IPS-18a (cell line): ENCODE data around the gene MARK3.

Experiments
- H3K27ac ChIP-seq: one replicate; pipeline ENCODE4 v1.5.1; 2013; ENCODE audit warnings: low read length
- H3K27me3 ChIP-seq: one replicate; pipeline ENCODE4 v1.6.1; 2013; ENCODE audit warnings: mild to moderate bottlenecking, low read length; ENCODE audit not compliant: control insufficient read depth, insufficient read depth
- H3K36me3 ChIP-seq: one replicate; pipeline ENCODE4 v1.6.1; 2013; ENCODE audit warnings: low read depth, low read length; ENCODE audit not compliant: control insufficient read depth
- H3K4me1 ChIP-seq: one replicate; pipeline ENCODE4 v1.6.1; 2013; ENCODE audit warnings: low read depth, low read length; ENCODE audit not compliant: control insufficient read depth
- H3K4me3 ChIP-seq: one replicate; pipeline ENCODE4 v1.5.1; 2013; ENCODE audit warnings: low read length
- H3K9ac ChIP-seq: one replicate; pipeline ENCODE4 v1.6.1; 2013; ENCODE audit warnings: mild to moderate bottlenecking, low read length, moderate library complexity
- H3K9me3 ChIP-seq: one replicate; pipeline ENCODE4 v1.6.1; 2013; ENCODE audit warnings: low read depth, low read length; ENCODE audit not compliant: control insufficient read depth

Gene MARK3

DNA sequence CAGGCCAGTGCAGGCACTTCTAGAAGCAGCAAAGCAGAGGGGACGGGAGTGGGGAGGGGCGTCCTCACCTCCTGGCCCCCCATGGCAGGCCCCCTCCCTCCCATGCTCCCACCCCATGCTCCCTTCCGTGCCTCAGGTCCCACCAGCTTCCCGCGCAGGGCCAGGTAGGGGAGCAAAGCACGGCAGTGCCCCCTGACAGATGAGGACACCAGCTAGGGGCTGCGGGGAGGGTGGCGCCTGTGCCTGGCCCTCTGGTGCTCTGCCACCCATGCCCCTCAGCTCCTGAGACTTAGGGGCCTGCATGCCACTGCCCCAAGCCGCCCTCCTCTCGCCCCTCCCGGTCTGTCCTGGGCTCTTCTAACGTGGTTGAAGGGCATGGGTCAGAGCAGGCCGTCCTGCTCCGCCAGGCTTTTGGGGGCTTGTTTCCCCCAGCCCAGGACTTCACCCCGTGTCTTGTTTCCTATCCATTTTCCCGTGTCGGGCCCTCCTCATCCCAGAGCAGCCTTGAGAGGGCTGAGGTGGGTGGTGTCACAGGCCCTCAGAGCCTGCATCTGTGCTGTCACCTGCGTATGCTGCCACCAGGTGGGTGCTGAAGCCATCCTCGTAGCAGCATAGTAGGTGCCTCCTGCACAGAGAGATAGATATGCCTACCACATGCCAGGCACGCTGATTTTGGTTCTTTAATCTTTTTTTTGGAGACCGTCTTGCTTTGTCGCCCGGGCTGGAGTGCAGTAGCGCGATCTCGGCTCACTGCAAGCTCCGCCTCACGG is 154.0 kb downstream of the MARK3 start:
- H3K9ac ChIP-seq = no peak overlapping the region
- H3K27me3 ChIP-seq = no peaks in the 10 kb centered on the region
- H3K4me3 ChIP-seq = no peak overlapping the region
- H3K27ac ChIP-seq = no peak overlapping the region
- peaks cover 29% of the 10 kb centered on the region for H3K4me1 ChIP-seq
- no peaks in the 10 kb centered on the region for H3K9me3 ChIP-seq
- peaks cover 3% of the 10 kb centered on the region for H3K36me3 ChIP-seq

DNA sequence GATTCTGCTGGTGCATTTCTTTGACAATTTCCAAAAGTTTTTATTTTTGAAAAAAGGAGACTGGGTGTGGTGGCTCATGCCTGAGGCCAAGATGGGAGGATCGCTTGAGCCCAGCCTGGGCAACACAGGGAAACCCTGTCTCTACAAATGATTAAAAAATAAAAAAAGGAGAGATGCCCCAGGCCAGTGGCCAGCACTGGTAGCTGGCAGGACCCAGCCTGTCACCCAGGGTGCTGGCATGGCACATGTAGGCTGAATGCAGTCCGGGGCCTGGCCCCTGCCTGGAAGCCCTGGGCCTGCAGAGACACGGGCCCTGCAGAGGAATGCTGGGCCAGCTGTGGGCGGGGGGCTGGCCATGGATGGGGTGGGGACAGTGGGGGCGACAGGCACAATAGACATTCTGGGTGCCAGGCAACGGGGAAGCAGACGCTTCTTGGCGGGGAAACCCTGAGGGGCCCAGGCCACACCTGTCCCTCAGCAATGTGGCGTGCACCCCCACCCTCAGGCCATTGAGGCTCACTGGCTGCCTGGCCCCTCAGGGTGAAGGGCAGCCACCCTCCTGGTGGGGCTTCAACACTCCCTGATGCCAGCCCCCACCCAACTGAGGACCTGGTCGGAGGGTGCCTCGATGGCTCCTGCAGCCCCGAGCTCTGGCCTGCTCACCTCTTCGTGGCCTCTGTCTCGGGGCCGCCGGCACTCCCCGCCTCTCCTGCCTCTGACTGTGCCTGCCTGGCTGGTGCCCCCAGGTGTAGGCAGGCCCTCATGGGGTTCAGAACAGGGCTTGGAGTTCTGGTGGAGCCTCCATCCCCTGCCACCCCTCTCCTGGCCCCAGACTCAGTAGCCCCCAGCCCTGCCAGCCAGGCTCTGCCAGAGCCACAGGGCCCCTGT is 155.8 kb downstream of the MARK3 start:
- Histone ChIP-seq H3K9me3 (no peaks in the 10 kb centered on the region), H3K9ac (no peak overlapping the region), H3K36me3 (no peaks in the 10 kb centered on the region), H3K27ac (no peak overlapping the region), H3K27me3 (no peaks in the 10 kb centered on the region), H3K4me3 (no peak overlapping the region), H3K4me1 (peaks cover 29% of the 10 kb centered on the region)

DNA sequence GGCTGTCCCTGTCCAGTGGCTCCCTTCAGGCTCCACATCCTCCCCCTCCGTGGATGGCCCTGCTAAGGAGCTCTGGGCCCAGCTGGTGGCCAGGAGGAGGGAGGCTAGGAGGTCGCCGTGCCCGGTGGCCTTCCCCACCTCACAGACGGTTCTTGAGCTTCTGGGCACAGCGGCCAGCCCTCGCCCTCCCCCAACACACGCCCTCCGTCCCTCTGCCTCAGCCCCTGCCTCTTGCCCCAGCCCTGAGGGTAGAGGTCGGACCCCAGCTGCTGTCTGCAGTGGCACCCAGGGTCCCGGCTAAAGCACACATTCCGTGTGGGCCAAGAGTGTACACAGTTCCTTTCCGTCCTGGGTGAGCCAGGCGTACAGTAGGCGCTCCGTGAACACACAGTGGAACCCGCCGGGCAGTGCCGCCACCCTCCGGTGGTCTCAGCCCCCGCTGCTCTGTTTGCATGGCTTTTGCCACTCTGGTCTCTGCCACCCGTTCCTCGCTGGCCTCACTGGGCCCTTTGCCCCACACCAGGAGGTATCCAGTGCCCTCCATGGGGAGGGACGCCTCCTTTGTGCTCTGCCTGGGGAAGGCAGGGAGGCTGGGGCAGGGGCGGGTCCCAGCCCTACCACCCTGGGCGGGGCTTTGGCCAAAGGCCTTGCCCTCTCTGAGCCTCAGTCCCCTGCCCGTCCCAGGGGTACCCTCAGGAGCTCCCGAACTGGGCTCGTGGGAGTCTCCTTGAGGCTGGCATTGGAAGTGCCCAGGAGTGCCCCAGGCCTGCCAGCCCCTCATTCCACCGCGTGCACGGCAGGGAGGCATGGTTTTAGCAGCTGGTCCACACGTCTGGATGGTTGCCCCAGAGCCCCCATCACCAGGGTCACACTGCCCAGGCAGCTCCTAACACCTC is 156.7 kb downstream of the MARK3 start:
- H3K4me1 ChIP-seq = peaks cover 29% of the 10 kb centered on the region
- peak overlapping the region; percentile 47 for H3K4me3 ChIP-seq
- peak overlapping the region; percentile 90 for H3K27ac ChIP-seq
- peak overlapping the region; percentile 80 for H3K9ac ChIP-seq
- no peaks in the 10 kb centered on the region for H3K27me3 ChIP-seq
- no peaks in the 10 kb centered on the region for H3K36me3 ChIP-seq
- no peaks in the 10 kb centered on the region for H3K9me3 ChIP-seq

DNA sequence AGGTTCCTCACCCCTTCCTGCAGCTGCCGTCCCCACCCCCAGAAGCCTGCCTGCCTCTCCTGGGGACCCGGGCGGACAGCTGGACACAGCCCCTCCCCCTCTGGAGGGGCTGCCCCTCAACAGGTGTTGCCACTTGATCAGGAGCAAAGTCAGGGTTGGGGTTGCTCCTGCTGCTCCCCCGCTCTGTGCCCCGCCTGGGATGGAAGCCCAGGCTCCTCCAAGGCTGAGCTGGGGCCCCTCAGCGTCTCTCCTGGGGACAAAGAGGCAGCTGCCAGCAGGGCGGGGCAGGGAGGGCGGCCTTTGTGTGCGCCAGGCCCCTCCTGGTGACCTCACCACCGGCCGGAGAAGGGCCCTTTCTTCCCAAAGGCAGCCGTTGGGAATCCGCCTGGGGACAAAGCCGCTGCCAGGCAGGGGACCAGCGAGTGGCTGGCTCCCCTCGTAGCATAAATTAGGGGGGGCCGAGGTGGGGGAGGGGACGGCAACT is 157.4 kb downstream of the MARK3 start:
- Histone ChIP-seq H3K4me3 (peak overlapping the region; percentile 47), H3K4me1 (peaks cover 29% of the 10 kb centered on the region), H3K36me3 (no peaks in the 10 kb centered on the region), H3K9me3 (no peaks in the 10 kb centered on the region), H3K27ac (peak overlapping the region; percentile 90), H3K27me3 (no peaks in the 10 kb centered on the region), H3K9ac (peak overlapping the region; percentile 80)

DNA sequence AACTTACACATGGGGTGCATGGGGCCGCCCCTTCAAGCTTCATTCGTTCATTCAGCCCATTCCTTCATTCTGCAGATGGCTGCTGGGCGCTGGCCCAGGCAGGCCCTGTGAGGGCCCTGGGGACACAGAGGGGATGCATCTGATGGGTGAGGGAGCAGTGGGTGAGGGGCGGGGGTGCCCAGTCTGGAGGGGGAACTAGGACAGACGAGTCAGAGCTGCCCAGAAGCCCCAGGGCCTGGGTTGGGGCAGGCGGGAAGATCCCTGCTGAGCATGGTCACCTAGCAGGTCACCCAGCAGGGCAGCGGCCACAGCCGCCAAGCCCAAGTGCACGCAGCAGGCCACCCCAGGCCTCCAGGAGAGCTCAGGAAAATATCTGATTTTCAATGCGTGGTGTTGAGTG is 157.9 kb downstream of the MARK3 start:
- H3K27me3 ChIP-seq = no peaks in the 10 kb centered on the region
- peak overlapping the region; percentile 25 for H3K4me3 ChIP-seq
- H3K9me3 ChIP-seq = no peaks in the 10 kb centered on the region
- H3K4me1 ChIP-seq = peaks cover 29% of the 10 kb centered on the region
- H3K9ac ChIP-seq = peak overlapping the region; percentile 80
- H3K36me3 ChIP-seq = no peaks in the 10 kb centered on the region
- peak overlapping the region; percentile 90 for H3K27ac ChIP-seq

DNA sequence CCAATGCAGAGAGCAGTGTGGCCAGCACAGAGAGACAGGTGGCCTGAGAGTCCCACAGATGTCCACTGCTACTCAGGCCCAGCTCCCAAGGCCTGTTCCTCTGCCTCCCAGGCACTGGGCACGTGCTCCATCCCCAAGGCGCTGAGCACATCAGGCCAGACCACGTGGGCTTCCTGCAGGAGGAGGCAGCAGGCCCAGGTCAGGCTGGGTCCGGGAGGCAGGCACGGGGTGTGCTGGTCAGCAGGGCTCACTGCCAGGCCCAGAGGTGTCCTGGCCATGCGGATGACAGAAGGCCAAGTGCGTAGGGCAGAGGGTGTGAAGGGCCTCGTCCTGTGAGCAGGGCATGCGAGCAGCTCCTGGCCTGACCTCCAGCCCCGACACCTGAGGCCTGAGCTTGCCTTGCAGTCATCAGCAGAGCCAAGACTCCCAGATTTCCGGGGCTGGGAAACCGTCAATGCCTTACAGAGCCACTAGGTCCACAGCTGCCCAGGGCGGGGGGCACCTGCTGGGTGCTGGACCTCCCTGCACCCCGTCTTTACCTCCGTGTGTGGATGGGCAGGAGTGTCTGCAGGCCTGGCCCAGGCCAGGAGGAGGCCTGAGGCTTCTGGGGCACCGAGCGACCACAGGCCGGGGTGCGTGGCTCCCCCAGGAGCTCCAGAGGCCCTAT is 158.6 kb downstream of the MARK3 start:
- Histone ChIP-seq H3K4me3 (no peak overlapping the region), H3K27me3 (no peaks in the 10 kb centered on the region), H3K27ac (no peak overlapping the region), H3K9ac (no peak overlapping the region), H3K4me1 (peaks cover 29% of the 10 kb centered on the region), H3K9me3 (no peaks in the 10 kb centered on the region), H3K36me3 (no peaks in the 10 kb centered on the region)

DNA sequence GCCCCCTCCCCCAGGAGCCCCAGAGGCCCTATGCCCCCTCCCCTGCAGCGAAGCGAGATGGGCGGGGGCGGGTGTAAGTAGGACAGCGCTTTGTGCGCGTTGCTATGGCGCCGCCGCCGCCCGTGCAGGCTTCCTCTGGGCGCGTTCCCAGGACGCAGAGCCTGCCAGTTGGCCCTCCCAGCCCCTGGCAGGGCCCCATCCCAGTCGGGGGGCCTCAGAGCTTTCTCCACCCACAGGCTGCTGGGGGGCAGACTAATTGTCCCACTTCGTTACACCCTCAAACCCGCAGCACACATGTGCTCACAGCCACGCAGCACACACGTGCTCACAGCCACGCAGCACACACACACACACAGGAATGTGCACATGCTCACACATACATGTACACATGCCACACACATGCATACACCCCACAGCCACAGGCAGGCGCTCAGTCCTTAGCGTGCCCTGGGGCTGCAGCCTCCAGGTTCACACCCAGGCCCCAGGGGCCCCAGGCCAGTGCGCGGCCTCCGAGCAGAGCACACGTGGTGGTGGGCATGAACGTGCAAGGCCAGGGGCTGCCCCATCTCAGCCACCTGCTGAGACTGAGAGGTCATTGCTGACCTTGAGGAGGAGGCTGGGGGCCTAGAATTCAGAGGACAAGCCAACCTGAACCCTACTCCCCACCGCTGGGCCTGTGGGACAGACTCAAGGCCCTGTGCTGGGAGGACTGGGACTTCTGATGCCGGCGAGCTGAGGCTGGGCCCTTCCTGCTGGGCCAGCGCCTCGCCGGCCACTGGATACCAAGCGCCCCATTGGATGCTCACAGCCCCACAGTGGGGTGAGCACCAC is 159.4 kb downstream of the MARK3 start:
- Histone ChIP-seq H3K4me1 (peaks cover 29% of the 10 kb centered on the region), H3K27ac (no peak overlapping the region)

DNA sequence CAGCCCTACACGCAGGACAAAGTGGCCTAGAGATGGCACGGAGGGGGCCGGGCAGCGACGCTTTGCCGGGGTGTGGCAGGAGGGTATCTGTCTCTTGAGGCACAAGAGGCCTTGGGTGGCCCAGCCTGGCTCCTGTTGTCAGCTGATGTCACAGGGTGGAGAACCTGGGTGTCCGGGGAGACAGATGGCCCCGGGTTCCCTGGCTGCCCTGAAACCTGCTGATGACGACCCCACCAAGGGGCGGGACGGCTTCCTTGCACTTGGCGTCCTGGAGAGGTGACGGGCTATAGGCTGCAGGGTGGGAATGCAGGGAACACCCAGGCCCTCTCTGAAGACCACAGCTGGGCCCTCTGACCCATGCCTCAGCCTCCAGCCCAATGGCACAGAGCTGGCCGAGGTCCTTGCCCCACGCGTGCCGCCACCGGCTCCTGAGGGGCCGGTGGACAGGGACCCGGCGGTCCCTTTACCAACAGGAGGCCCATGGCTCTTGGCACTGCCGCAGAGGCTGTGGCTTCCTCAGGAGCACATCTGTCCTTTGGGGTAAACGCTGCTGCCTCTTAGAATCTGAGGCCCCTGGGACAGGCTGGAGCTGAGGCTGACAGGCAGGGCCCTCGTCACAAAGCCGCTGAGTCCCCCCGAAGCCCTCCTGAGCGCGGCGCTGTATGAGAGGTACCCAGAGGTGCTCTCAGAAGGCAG is 160.2 kb downstream of the MARK3 start:
- Histone ChIP-seq H3K4me3 (no peak overlapping the region), H3K9me3 (no peaks in the 10 kb centered on the region), H3K9ac (no peak overlapping the region), H3K4me1 (peaks cover 28% of the 10 kb centered on the region), H3K36me3 (no peaks in the 10 kb centered on the region), H3K27ac (no peak overlapping the region), H3K27me3 (no peaks in the 10 kb centered on the region)

More for the DNA sequence above, 159.4 kb downstream of the MARK3 start:
- no peak overlapping the region for H3K9ac ChIP-seq
- no peaks in the 10 kb centered on the region for H3K9me3 ChIP-seq
- H3K36me3 ChIP-seq = no peaks in the 10 kb centered on the region
- H3K27me3 ChIP-seq = no peaks in the 10 kb centered on the region
- no peak overlapping the region for H3K4me3 ChIP-seq

DNA sequence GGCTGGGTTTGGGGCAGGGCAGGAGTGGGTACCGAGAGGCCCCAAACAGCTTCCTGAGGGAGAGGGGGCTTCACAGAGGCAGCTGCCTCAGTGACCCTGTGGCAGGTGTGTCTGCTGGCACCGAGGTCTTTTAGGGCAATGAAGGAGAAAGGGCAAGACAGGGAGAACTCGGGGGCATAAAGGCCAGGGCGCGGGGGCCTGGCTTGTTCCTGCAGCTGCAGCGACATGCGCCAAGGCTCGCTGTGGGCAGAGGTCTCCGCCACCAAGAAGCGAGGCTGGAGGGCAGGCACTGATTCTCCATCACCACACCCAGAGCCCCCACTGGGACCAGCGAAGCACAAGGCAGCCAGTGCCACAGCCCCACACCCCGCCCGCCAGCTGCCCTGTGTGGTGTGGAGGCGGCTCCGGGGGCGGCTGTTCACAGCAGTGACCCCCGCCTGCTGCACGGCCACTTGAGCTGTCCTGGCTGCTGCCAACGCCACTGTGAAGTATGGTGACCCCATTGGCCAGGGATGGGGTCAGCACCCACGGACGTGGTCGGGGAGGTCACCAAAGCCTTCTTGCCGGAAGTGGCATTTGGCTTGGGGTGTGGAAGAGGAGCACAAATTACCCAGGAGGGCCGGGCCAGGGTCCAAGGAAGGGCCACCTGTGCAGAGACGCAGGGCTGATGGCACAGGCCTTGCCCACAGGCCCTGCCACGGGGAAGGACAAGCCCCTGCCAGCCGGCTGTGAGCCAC is 160.9 kb downstream of the MARK3 start:
- H3K27ac ChIP-seq = no peak overlapping the region
- H3K4me3 ChIP-seq = no peak overlapping the region
- H3K27me3 ChIP-seq = no peaks in the 10 kb centered on the region
- no peaks in the 10 kb centered on the region for H3K36me3 ChIP-seq
- no peaks in the 10 kb centered on the region for H3K9me3 ChIP-seq
- H3K9ac ChIP-seq = no peak overlapping the region
- peaks cover 24% of the 10 kb centered on the region for H3K4me1 ChIP-seq
